Effector CD8-positive, alpha-beta T cell (primary cell): ENCODE measurements around the gene MEAF6.
"Not testable (repeated sequence)": the region's sequence is repeated elsewhere in the genome, so short reads cannot be mapped to it uniquely, and the experiment has no call there.

Source experiments
- DNase-seq: peaks from one replicate; lab custom pipeline; 2025; lab: John Stamatoyannopoulos, UW
- total RNA-seq, 4 experiments: gene quantifications; one replicate each; lab custom pipeline; 2026; lab: John Stamatoyannopoulos, UW

The MEAF6 gene
- total RNA-seq = 78.8 to 95.4 (median 90.2) reads per million in 4 experiments

- peak; percentile 74 for DNase-seq
These were observed at the start of gene MEAF6 for GRCh38 chr1:37514350-37515184. Gene MEAF6, minus strand, starts transcription at chr1:37514766. Its CDS starts 20 bp downstream, at chr1:37514746.

GRCh38 chr1:37562984-37563383 lies 48.4 kb upstream of the MEAF6 start:
- no peak for DNase-seq

DNA sequence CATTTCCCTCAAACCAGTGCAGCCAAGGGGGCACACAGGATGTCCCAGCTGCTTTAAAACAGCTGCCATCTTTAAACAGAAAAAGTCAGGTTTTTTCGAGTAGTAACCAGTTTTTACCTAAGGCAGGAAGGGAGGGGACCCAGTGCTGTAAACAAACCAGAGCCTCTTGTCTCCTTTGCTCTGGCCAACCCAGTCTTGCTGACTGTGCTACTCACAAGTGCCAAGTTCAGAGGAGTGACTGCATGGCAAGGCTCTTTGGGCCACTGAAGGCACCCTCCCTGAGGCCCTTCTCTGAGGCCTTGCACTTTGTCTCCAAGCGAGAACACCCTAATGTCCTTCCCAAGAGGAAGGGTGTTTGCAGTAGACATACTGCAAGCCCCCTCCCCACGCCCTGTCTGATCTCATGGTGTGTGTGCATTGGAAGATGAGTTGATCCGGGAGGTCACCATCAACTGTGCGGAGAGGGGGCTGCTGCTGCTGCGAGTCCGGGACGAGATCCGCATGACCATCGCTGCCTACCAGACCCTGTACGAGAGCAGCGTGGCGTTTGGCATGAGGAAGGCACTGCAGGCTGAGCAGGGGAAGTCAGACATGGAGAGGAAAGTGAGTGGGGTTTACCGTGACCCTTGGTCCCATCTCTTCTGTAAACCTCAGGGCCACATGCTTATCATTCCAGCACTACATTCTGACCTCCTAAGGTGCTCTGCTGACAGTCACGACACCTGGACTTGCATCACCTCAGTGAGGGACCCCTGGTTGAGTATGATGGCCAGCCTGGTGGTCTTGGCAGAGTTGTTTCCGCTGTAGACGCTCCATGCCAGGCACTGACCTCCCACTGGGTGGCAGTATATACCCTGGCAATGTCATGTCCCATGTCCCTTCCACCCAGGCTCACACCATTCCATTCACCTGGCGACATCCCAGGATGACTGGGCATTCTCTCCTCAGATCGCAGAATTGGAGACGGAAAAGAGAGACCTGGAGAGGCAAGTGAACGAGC lies 46.9 kb upstream of the MEAF6 start:
- DNase-seq = peak; percentile 5

GRCh38 chr1:37560401-37561132 lies 46.0 kb upstream of the MEAF6 start:
- no peak for DNase-seq

DNA sequence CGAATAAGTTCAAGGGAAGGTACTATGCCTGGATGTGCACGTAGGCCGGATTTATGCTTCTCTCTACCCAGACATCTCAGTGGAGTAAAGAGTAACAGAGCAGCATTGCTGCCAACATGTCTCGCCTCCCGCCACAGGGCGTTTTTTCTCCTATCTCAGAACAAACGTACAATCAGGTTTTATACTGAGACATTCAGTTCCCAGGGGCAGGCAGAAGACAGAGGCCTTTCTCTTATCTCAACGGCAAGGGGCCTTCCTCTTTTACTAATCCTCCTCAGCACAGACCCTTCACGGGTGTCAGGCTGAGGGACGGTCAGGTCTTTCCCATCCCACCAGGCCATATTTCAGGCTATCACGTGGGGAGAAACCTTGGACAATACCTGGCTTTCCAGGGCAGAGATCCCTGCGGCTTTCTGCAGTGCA lies 45.4 kb upstream of the MEAF6 start:
- not testable (repeated sequence) for DNase-seq

GRCh38 chr1:37559080-37559479 lies 44.5 kb upstream of the MEAF6 start:
- no peak for DNase-seq

GRCh38 chr1:37558411-37558810 lies 43.8 kb upstream of the MEAF6 start:
- DNase-seq = no peak

DNA sequence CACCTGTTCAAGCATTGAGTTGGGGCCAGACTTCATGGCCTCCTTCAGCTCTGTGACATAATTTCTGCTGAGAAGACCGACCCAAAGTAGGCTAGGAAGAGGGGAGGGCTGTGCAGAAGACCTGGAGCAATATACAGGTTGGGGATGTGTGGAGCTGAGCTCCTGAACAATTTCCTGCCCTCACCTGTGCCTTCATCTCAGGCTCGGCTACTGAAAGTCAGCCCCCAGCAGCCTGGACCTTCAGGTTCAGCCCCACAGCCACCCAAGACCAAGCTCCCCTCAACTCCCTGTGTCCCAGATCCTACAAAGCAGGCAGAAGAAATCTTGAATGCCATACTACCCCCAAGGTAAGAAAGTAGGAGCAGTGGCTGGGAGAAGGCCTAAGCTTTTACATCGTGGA lies 42.8 kb upstream of the MEAF6 start:
- no peak for DNase-seq

GRCh38 chr1:37556712-37557196 lies 42.2 kb upstream of the MEAF6 start, which contains the start of gene DNALI1:
Gene DNALI1, plus strand, starts transcription at chr1:37556940. Its CDS starts 55 bp downstream, at chr1:37556995.
- DNase-seq = no peak

DNA sequence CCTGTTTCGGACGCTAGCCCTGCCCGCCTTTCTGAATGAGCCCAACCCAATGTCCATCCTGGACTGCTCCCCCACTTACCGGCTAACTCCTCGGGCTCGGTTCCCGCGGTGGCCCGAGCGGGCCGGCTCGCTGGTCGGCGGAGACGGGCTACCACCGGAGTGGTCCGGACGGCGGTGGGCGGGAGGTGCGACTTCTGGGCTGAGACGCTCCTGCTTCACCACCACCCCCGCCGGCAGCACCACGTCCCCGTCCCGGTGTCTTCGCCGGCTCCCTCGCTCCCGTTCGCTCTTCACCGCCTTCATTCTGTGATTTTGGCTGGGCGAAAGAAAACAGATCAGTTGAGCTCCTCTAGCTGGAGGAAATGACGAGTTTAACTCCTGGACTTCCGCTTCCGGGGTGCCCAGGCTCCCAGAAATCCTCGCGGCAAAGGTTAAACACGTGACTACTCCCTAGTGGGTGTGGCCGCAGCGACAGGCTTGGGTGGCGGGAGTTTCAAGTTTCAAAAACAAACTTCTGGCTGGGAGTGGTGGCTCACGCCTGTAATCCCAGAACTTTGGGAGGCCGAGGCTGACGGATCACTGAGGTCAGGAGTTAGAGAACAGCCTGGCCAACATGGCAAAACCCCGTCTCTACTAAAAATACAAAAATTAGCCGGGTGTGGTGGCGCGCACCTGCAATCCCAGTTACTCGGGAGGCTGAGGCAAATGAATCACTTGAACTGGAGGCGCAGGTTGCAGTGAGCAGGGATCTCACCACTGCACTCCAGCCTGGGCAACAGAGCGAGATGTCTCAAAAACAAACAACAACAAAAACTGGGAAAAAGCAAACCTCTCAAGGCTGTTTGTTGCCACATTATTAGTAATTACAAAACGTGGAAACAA lies 39.6 kb upstream of the MEAF6 start, which contains the start of gene SNIP1:
SNIP1 (minus strand) TSS at position 367 of the 882 bp plus-strand sequence; CDS start at position 303, 64 bp downstream.
- peak; percentile 84 for DNase-seq

DNA sequence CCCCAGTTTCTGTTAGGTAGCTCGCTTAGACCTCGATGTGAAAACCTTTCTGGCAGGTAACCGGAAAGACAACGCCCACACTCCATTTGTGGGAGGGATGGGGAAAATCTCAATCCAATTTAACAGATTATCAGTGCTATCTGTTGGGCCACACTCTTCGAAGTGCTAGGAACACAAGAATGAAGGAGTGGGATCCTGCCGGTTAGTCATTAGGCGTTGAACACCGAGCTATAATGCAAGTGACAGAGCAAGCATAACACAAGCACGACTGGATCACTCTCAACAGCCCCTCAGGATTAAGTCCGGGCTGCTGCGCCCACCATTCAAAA lies 39.0 kb upstream of the MEAF6 start:
- no peak for DNase-seq

DNA sequence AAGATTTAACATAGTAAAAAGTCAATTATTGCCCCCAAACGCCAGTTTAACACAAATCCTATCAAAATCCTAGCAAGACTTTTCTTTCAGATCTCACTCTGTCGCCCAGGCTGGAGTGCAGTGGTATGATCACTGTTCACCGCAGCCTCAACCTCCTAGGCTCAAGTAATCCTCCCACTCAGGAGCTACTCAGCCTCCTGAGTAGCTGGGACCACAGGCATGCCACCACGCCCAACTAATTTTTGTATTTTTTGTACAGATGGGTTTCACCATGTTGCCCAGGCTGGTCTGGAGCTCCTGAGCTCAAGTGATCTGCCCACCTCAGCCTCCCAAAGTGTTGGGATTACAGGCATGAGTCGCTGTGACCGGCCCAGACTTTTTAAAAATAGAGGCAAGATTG lies 34.8 kb upstream of the MEAF6 start:
- DNase-seq = no peak

GRCh38 chr1:37545019-37545418 lies 30.5 kb upstream of the MEAF6 start:
- no peak for DNase-seq

DNA sequence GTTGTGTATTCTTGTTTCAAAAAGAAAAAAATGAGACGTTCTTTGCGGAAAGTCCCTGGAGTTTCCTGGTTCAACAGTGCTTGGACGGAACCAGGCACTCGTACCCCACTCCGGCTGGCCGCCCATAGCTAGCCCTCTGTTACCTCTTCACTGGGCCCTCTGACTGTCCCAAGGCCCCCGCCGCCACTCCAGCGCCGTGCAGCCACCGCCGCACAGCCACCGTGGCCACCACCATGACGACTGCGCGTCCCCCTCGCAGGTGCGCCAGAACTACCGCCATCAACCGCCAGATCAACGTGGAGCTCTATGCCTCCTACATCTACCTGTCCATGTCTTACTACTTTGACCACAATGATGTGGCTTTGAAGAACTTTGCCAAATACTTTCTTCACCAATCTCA lies 30.0 kb upstream of the MEAF6 start:
- no peak for DNase-seq

- no peak for DNase-seq
These were observed 25.6 kb upstream of the MEAF6 start for GRCh38 chr1:37540036-37540785.

DNA sequence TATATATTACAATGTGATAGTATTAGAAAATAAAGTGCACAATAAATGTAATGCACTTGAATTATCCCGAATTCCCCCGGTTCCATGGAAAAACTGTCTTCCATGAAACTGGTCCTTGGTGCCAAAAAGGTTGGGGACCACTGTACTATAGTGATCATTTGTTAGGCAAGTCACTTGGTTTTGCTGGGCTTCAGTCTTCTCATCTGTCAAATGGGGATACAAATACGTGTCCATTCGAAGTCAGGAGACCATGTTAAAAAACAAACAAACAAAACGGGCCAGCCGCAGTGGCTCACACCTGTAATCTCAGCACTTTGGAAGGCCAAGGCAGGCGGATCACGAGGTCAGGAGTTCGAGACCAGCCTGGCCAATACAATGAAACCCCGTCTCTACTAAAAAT lies 24.6 kb upstream of the MEAF6 start:
- not testable (repeated sequence) for DNase-seq

GRCh38 chr1:37537378-37537777 lies 22.8 kb upstream of the MEAF6 start:
- no peak for DNase-seq

DNA sequence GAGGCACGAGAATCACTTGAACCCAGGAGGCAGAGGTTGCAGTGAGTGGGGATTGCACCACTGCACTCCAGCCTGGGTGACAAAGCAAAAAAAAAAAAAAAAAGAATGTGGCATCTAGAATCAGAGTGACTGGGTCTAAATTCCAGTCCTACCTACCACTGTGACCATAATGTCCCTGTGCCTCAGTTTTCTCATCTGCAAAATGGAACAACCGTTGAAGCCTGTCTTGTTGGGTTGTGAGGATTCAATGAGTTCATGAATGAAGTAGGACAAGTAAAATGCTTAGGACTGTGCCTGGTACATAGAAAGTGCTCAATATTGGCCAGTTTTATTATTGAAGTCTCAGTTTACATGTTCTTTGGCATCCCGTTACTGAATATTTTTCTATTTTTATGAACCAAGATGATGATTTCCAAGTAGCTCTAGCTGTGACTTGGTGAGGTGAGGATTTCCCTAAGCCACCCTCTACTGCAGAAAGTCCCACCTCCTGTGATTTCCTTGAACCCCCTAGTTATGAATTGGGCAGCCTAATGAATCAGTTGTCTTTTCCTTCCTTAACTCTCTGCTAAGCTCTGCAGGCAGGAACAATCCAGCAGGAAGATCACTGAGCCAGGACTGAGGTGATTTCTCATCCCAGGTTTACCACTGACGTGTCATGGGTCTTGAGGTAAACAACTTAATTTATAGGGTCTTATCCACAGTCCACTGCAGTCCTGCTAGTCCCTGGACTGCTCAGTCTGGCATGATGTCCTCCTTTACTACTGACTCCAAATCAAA lies 18.9 kb upstream of the MEAF6 start:
- DNase-seq = no peak
